GM12874 (cell line): Measurements from ENCODE around the gene AFMID.

ENCODE experiments used
- CTCF ChIP-seq: IDR thresholded peaks from 2 replicates; pipeline ENCODE4 v1.5.1; 2011; ENCODE audit warnings: low read depth, mild to moderate bottlenecking, control low read depth, low read length, moderate library complexity; ENCODE audit not compliant: insufficient read depth

The AFMID gene

GRCh38 chr17:78250891-78251772 lies 64.0 kb downstream of the AFMID start:
- TF ChIP-seq CTCF: peak; percentile 100

- no peak for TF ChIP-seq CTCF
Measured at GRCh38 chr17:78251773-78252103, 64.6 kb downstream of the AFMID start.

- TF ChIP-seq CTCF: no peak
Measured at GRCh38 chr17:78252111-78252634, 65.0 kb downstream of the AFMID start.

GRCh38 chr17:78252701-78253635 lies 65.8 kb downstream of the AFMID start:
- no peak for TF ChIP-seq CTCF

GRCh38 chr17:78253946-78254672 lies 66.9 kb downstream of the AFMID start:
- TF ChIP-seq CTCF: no peak

- no peak for TF ChIP-seq CTCF
Measured at GRCh38 chr17:78255029-78255656, 68.0 kb downstream of the AFMID start.
